HG02870 (cell line): ENCODE data around the gene PLSCR3.

Source experiments
- ATAC-seq: cut with Tn5 transposase; IDR thresholded peaks from one replicate; pipeline ENCODE4 v1.9.1; 2021; ENCODE audit warnings: mild to moderate bottlenecking, moderate library complexity; ENCODE audit not compliant: unreplicated experiment

The PLSCR3 gene

GRCh38 chr17:7351665-7352502 lies 42.4 kb downstream of the PLSCR3 start, which contains the start of gene KCTD11:
Gene KCTD11, plus strand, starts transcription at chr17:7352162.
- ATAC-seq = peak; percentile 51

- ATAC-seq = no peak
Measured at GRCh38 chr17:7348478-7349242, 45.7 kb downstream of the PLSCR3 start.

GRCh38 chr17:7347630-7348477 lies 46.5 kb downstream of the PLSCR3 start:
- ATAC-seq = no peak

GRCh38 chr17:7346761-7347614 lies 47.3 kb downstream of the PLSCR3 start:
- no peak for ATAC-seq

GRCh38 chr17:7343250-7343649 lies 51.1 kb downstream of the PLSCR3 start:
- no peak for ATAC-seq

- ATAC-seq = no peak
Measured at GRCh38 chr17:7341842-7342241, 52.5 kb downstream of the PLSCR3 start.

- no peak for ATAC-seq
Measured at GRCh38 chr17:7340179-7340578, 54.1 kb downstream of the PLSCR3 start.
